Vagina (tissue), 2 donors: ENCODE measurements around the gene HAPSTR1. TPM values are rescaled to one million over a fixed set of nuclear protein-coding genes. Genes with fewer than 3 reads are reported as not detected.

Source experiments
- DNase-seq, 2 donors: peaks; one replicate each; pipeline ENCODE4 v3.0.0-alpha.2; 2017; ENCODE audit errors: extremely low spot score in 2 of 2
- H3K27ac ChIP-seq: fragments of 200-600 bp; sonication (generic); one replicate; pipeline ENCODE4 v1.5.1; 2019
- H3K27me3 ChIP-seq: fragments of 200-600 bp; sonication (generic); one replicate; pipeline ENCODE4 v1.5.1; 2019
- H3K36me3 ChIP-seq, 2 donors: fragments of 200-600 bp; sonication (generic); one replicate each; pipeline ENCODE4 v1.5.1; 2017 to 2019
- H3K4me1 ChIP-seq: fragments of 200-600 bp; sonication (generic); one replicate; pipeline ENCODE4 v1.5.1; 2019
- H3K4me3 ChIP-seq, 2 donors: fragments of 200-600 bp; sonication (generic); 1 replicate in 1 of 2; 2 replicates in 1 of 2; pipeline ENCODE4 v1.5.1; 2016 to 2019
- H3K9me3 ChIP-seq: fragments of 200-600 bp; sonication (generic); one replicate; pipeline ENCODE4 v1.5.1; 2019
- CTCF ChIP-seq, 3 experiments: fragments of 450-650 bp in 2 of 3; fragments of 200-600 bp in 1 of 3; sonication (generic) in 1 of 3; IDR thresholded peaks; one replicate each; pipeline ENCODE4 v1.5.1; 2017 to 2019; ENCODE audit warnings: antibody characterized with exemption in 3 of 3, mild to moderate bottlenecking in 2 of 3, moderate library complexity in 2 of 3
- POLR2A ChIP-seq, 2 donors: fragments of 450-650 bp; IDR thresholded peaks; one replicate each; pipeline ENCODE4 v1.6.1; 2017; ENCODE audit warnings: antibody characterized with exemption in 2 of 2, mild to moderate bottlenecking in 2 of 2, moderate library complexity in 2 of 2
- POLR2AphosphoS5 ChIP-seq, 2 donors: sonication (generic); formaldehyde crosslinking; IDR thresholded peaks; one replicate each; pipeline ENCODE4 v1.9.0; 2017; ENCODE audit warnings: antibody characterized with exemption in 2 of 2, mild to moderate bottlenecking in 2 of 2, low read depth in 1 of 2; ENCODE audit not compliant: insufficient read depth in 1 of 2
- intact Hi-C: fragments of 100-400 bp; cut with DNase I; formaldehyde crosslinking; loops from one replicate; pipeline ENCODE4 v1.15.1; 2023
- total RNA-seq: library from RNA; depleted of rRNA; stranded (reverse); fragments of >200 nt; gene quantifications from one replicate; pipeline ENCODE4 v1.2.3, GENCODE V29; 2016

Gene HAPSTR1
- total RNA-seq, 1 donor from 2014 or later: 33.6 TPM

GRCh38 chr16:9053006-9053601, 38.3 kb upstream of the HAPSTR1 start:
- Histone ChIP-seq H3K27me3 (no peaks in the 10 kb centered on the region), H3K9me3 (no peaks in the 10 kb centered on the region), H3K27ac (no peak overlapping the region), H3K4me3 (no peak overlapping the region), H3K4me1 (peaks cover 3% of the 10 kb centered on the region), H3K36me3 (no peaks in the 10 kb centered on the region)
- TF ChIP-seq POLR2A (IDR thresholded peaks at IDR 0.05): no peak
- intact Hi-C loops: no loop called here
- no peak for DNase-seq

GRCh38 chr16:9054460-9054859, 37.0 kb upstream of the HAPSTR1 start:
- H3K9me3 ChIP-seq: no peaks in the 10 kb centered on the region
- H3K27me3 ChIP-seq: no peaks in the 10 kb centered on the region
- no peak for TF ChIP-seq POLR2A (IDR thresholded peaks at IDR 0.05)
- TF ChIP-seq POLR2AphosphoS5 (IDR thresholded peaks at IDR 0.05; ENCODE audit: insufficient read depth in 1 of 2, low read depth in 1 of 2): no peak
- TF ChIP-seq CTCF (IDR thresholded peaks at IDR 0.05): no peak
- no peak for DNase-seq
- intact Hi-C loops: no loop called here
- no peak overlapping the region for H3K4me3 ChIP-seq
- no peak overlapping the region for H3K27ac ChIP-seq
- H3K36me3 ChIP-seq: no peaks in the 10 kb centered on the region
- no peaks in the 10 kb centered on the region for H3K4me1 ChIP-seq

- no peak overlapping the region for H3K27ac ChIP-seq
- no peaks in the 10 kb centered on the region for H3K27me3 ChIP-seq
- H3K36me3 ChIP-seq: no peaks in the 10 kb centered on the region
- TF ChIP-seq POLR2A (IDR thresholded peaks at IDR 0.05): no peak
- H3K4me3 ChIP-seq: no peak overlapping the region
- H3K4me1 ChIP-seq: no peaks in the 10 kb centered on the region
- no peaks in the 10 kb centered on the region for H3K9me3 ChIP-seq
- DNase-seq: no peak
- intact Hi-C loops: no loop called here
Measured at GRCh38 chr16:9055115-9055514, 36.3 kb upstream of the HAPSTR1 start.

- Histone ChIP-seq H3K27ac (no peak overlapping the region), H3K27me3 (no peaks in the 10 kb centered on the region)
- intact Hi-C loops: no loop called here
Measured at GRCh38 chr16:9055661-9056060, 35.8 kb upstream of the HAPSTR1 start.

GRCh38 chr16:9056061-9056460, 35.4 kb upstream of the HAPSTR1 start:
- Histone ChIP-seq H3K36me3 (no peaks in the 10 kb centered on the region), H3K4me3 (no peak overlapping the region), H3K4me1 (no peaks in the 10 kb centered on the region), H3K27ac (no peak overlapping the region), H3K9me3 (no peaks in the 10 kb centered on the region), H3K27me3 (no peaks in the 10 kb centered on the region)
- intact Hi-C loops: no loop called here
- TF ChIP-seq POLR2AphosphoS5 (IDR thresholded peaks at IDR 0.05; ENCODE audit: insufficient read depth in 1 of 2, low read depth in 1 of 2): no peak
- no peak for TF ChIP-seq POLR2A (IDR thresholded peaks at IDR 0.05)
- TF ChIP-seq CTCF (IDR thresholded peaks at IDR 0.05): no peak
- no peak for DNase-seq

More at GRCh38 chr16:9055661-9056060, 35.8 kb upstream of the HAPSTR1 start:
- Histone ChIP-seq H3K4me3 (no peak overlapping the region), H3K4me1 (no peaks in the 10 kb centered on the region), H3K36me3 (no peaks in the 10 kb centered on the region), H3K9me3 (no peaks in the 10 kb centered on the region)
- TF ChIP-seq POLR2AphosphoS5 (IDR thresholded peaks at IDR 0.05; ENCODE audit: insufficient read depth in 1 of 2, low read depth in 1 of 2): no peak
- no peak for TF ChIP-seq CTCF (IDR thresholded peaks at IDR 0.05)
- no peak for TF ChIP-seq POLR2A (IDR thresholded peaks at IDR 0.05)
- DNase-seq: no peak

- H3K27ac ChIP-seq: no peak overlapping the region
- intact Hi-C loops: no loop called here
Measured at GRCh38 chr16:9058211-9058610, 33.2 kb upstream of the HAPSTR1 start.

More at GRCh38 chr16:9058211-9058610, 33.2 kb upstream of the HAPSTR1 start:
- Histone ChIP-seq H3K36me3 (no peaks in the 10 kb centered on the region), H3K4me1 (no peaks in the 10 kb centered on the region), H3K27me3 (no peaks in the 10 kb centered on the region), H3K9me3 (no peaks in the 10 kb centered on the region), H3K4me3 (no peak overlapping the region)
- DNase-seq: no peak
- no peak for TF ChIP-seq POLR2AphosphoS5 (IDR thresholded peaks at IDR 0.05; ENCODE audit: insufficient read depth in 1 of 2, low read depth in 1 of 2)
- TF ChIP-seq POLR2A (IDR thresholded peaks at IDR 0.05): no peak
- no peak for TF ChIP-seq CTCF (IDR thresholded peaks at IDR 0.05)
